GM19351 (cell line): ENCODE results near the gene CCDC148.
A peak's percentile ranks its signal among the peaks of the same experiment; 100 is the strongest.
"Not testable (repeated sequence)": the region's sequence is repeated elsewhere in the genome, so short reads cannot be mapped to it uniquely, and the experiment has no call there.

ENCODE experiments used
- ATAC-seq: cut with Tn5 transposase; IDR thresholded peaks from one replicate; pipeline ENCODE4 v1.9.1; 2021; ENCODE audit warnings: mild to moderate bottlenecking, moderate library complexity; ENCODE audit not compliant: unreplicated experiment

Gene CCDC148

DNA sequence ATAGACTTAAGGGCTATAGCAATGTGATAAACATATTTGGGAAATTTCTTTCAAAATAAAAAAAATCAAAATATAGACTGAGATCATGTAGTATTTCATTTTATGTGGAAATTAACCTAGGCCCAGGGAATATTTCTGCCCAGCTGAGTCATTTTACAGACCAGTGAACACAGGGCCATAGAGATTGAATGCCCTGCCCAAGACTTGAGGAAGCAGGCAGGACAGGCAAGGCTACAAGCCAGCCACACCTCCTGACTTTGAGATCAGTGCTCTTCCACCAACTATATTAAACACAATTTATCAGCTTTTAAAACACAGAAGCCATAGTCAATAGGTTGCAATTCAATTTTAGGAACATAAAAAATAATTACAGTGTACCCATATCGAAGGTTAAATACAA is 12.9 kb downstream of the CCDC148 start:
- no peak for ATAC-seq

- not testable (repeated sequence) for ATAC-seq
These were observed 17.5 kb downstream of the CCDC148 start for GRCh38 chr2:158439062-158439461.

- not testable (repeated sequence) for ATAC-seq
These were observed 22.8 kb downstream of the CCDC148 start for GRCh38 chr2:158433716-158434115.

- ATAC-seq, result no peak
These were observed 24.4 kb downstream of the CCDC148 start for GRCh38 chr2:158432117-158432516.

DNA sequence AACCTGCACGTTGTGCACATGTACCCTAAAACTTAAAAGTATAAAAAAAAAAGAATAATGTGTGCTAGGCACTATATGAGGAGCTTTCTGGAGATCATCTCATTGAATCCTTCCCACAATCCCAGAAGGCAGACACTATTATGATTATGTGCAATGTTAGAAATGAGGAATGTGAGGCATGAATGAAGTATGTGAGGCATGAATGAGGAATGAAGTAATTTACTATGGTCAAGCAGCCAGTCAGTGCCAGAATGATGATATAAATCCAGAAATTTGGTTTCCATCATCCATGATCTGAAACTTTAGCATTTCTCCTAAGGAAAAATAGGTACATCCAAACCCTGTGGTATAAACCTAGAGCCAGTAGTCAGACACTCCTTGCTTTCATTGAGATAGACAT is 42.0 kb downstream of the CCDC148 start:
- ATAC-seq, result no peak

DNA sequence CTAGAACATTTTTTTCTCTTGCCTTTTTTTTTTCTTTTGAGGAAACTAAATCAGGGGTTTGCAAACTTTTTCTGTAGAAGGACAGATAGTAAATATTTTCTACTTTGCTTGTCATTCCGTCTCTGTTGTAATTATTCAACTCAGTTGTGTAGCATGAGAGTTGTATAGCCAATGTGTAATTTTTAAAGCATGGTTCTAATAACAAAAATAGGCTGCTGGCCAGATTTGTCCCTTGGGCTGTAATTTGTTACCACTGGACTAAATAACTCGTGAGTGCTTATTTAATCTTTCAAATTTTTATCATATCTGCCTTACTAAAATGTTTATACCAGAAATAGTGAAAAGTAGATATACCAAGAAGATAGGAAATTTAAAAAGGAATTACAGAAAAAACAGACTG is 43.0 kb downstream of the CCDC148 start:
- ATAC-seq, result no peak

- no peak for ATAC-seq
These were observed 44.3 kb downstream of the CCDC148 start for GRCh38 chr2:158412206-158412605.

DNA sequence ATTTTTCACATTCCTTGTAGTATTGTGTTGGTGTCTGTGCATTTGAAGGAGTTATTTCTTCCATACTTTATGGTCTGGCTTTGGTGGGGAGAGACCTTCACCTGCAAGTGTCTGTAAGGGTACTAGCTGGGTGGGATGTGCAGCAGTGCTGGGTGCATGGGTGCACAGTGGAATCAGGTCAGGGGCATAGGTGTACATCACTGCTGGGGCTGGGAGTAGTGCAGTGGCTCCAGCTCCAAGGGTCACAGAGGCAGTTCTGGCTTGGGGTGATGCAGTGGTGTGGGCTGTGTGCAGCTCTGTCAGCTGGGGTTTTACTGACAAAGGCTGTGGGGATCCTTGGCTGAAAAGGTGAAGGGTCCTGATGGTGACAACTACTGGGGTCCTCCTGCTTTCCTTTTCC is 44.8 kb downstream of the CCDC148 start:
- no peak for ATAC-seq

- no peak for ATAC-seq
These were observed 46.4 kb downstream of the CCDC148 start for GRCh38 chr2:158410132-158410531.

DNA sequence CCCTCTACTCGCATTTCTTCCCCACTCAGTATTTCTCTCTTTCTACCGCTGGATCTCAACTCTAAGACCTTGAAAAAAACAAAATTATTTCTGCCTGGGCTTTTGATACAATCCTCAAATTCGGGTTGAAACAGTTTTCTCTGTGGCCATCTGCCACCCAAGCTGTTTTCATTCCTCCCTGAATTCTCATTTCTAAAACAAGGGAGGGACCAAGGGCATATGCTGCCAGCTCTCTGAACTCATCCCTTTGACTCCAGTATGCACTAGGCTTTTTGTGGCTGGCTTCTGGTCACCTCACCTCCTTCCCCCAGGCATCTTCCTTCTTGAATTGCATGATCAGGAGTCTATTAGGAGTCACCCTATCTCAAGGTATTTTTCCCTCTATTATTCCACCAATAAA is 49.5 kb downstream of the CCDC148 start:
- ATAC-seq, result no peak

- no peak for ATAC-seq
These were observed 51.2 kb downstream of the CCDC148 start for GRCh38 chr2:158405341-158405740.

- ATAC-seq, result peak; percentile 73
These were observed 53.3 kb downstream of the CCDC148 start for GRCh38 chr2:158403237-158403636.

DNA sequence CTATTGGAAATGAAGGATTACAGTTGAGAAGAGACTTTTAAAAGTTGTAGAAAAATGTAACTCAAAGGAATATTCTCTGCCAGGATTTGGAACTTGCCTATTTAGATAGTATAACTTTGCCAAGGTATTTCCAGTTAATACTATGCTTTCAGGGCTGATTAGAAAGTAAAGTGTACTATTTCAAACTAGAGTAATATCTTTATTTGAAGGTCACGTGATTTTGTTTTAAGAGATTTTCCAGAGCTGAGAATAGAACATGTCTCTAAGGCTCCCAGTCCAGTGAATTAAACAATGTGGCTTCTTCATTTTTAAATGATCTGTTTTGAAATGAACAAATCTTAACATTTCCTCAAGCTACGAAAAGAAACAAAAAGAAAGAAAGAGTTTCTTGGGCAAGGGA is 53.9 kb downstream of the CCDC148 start:
- no peak for ATAC-seq

- no peak for ATAC-seq
These were observed 61.4 kb downstream of the CCDC148 start for GRCh38 chr2:158395166-158395565.

DNA sequence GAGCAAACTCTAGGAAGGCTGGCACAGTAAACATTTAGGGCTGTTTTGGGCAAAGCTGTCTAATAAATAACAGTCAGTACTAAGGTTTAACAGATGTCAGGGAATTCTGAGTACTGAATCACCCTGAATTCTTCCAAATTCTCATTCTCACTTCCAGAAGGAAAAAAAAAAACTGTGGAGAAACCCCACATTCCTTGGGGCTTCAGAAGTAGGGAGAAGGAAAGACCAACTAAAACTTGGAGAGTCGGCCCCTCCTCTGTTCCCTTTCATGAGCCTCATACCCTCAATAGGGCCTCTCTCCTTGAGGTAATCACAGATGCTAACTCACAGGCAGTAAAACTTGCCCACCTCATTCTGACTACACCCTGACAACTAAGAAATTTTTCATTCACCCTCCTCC is 62.1 kb downstream of the CCDC148 start:
- no peak for ATAC-seq

DNA sequence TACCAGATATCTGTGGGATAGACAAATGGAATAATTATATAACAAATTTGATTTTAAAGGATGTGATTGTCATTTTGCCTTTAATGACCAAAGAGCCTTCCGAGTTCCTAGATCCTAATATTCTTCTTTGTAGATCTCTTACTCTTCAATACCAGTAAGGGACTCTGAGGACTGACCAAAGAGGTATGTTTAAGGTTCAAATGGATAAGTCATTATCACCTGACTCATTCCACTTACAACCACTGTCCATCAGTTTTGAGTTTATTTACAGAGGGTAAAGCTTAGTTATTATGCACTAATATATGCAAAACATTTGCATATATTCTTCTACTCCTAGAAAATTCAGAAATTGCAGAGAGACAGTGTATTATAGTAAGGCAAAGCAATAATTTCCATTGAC is 62.7 kb downstream of the CCDC148 start:
- no peak for ATAC-seq

GRCh38 chr2:158392687-158393086 is 63.9 kb downstream of the CCDC148 start:
- ATAC-seq, result no peak

- ATAC-seq, result peak; percentile 69
These were observed 64.7 kb downstream of the CCDC148 start for GRCh38 chr2:158391876-158392275.

- no peak for ATAC-seq
These were observed 65.2 kb downstream of the CCDC148 start for GRCh38 chr2:158391361-158391760.

DNA sequence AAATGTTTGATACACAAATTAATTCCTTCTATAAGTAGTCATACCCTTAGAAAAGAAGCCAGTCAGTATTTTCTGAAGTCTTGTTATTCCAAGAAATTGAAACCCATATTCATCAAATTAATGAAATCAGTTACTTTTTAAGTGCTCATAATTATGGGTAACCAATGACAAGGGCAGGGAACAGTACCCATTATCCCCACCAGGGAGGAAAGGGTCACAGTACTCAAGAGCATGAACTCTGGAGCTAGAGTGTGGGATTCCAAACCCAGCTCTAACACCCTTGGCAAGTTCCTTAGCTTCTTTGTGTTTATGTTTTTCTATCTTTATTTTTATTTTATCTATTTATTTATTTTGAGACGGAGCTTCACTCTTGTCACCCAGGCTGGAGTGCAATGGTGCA is 68.4 kb downstream of the CCDC148 start:
- no peak for ATAC-seq

DNA sequence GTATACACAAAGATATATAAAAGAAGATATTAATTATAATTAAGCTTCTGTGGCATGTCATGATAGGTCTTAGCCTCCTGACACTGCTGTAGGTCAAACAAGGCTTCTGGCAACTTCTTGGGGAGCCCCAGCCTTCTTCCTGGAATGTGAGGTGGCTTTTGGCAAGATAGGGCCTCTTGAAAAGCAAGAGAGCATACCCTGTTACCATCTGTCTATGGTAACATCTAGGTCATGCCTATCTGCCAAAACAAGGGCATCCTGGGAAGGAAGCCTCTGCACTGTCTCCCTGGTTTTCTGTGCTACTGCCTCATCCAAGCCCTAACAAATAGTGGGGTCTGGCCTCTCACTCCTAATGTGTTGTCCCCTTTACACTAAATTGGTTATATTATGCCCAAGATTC is 70.9 kb downstream of the CCDC148 start:
- no peak for ATAC-seq

DNA sequence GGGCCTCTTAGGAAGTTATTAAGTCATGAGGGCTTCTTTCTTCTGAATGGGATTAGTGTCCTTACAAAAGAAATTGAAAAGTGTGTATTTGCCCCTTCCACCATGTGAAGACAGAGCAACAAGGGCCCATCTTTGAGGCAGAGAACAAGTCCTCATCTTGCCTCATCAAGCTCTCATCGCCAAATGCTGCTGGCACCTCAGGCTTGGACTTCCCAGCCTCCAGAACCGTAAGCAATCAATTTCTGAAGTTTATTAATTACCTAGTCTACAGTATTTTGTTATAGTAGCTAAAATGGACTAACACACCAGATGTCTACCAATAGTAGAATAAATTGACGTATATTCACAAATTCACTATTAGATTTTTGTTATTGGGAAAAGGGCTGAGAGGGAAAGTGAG is 74.6 kb downstream of the CCDC148 start:
- no peak for ATAC-seq

- no peak for ATAC-seq
These were observed 75.3 kb downstream of the CCDC148 start for GRCh38 chr2:158381205-158381604.

- ATAC-seq, result no peak
These were observed 75.8 kb downstream of the CCDC148 start for GRCh38 chr2:158380746-158381145.
